OCI-LY7 (cell line): Measurements from ENCODE around the gene ATF7. TPM values are rescaled to one million over a fixed set of nuclear protein-coding genes. Genes with fewer than 3 reads are reported as not detected.

ENCODE experiments used
- BruUV-seq: library from RNA; stranded (reverse); fragments of 400-500 nt; replicated peaks from 2 replicates; lab custom pipeline; 2021; lab: Mats Ljungman, UMichigan
- CTCF ChIA-PET: fragments of 300-600 bp; sonication (Branson Sonifier 250); formaldehyde crosslinking; loops from one replicate; lab custom pipeline; 2022; ENCODE audit warnings: antibody characterized with exemption; ENCODE audit not compliant: unreplicated experiment; lab: Charles Lee
- POLR2A ChIA-PET: fragments of 300-600 bp; sonication (Branson Sonifier 250); formaldehyde crosslinking; loops from one replicate; lab custom pipeline; 2022; ENCODE audit warnings: antibody characterized with exemption; lab: Charles Lee
- DNase-seq: peaks from one replicate; pipeline ENCODE4 v3.0.0-alpha.2; 2015; ENCODE audit warnings: low spot score
- H2AFZ ChIP-seq: fragments of 200-600 bp; sonication (generic), shearing (Covaris generic); 2 replicates; pipeline ENCODE4 v1.6.1; 2014; ENCODE audit warnings: mild to moderate bottlenecking, antibody characterized with exemption, low read length, moderate library complexity
- H3K27ac ChIP-seq: fragments of 200-600 bp; sonication (generic); 2 replicates; pipeline ENCODE4 v1.5.1; 2014; ENCODE audit warnings: mixed run types, low read depth, mild to moderate bottlenecking, moderate library complexity, low read length, inconsistent platforms; ENCODE audit not compliant: poor library complexity, severe bottlenecking
- H3K36me3 ChIP-seq: fragments of 200-600 bp; sonication (generic); 2 replicates; pipeline ENCODE4 v1.6.1; 2014; ENCODE audit warnings: mild to moderate bottlenecking, antibody characterized with exemption, low read length, moderate library complexity, mixed read lengths; ENCODE audit not compliant: insufficient read depth
- H3K4me1 ChIP-seq: fragments of 200-600 bp; sonication (generic); 2 replicates; pipeline ENCODE4 v1.5.1; 2014; ENCODE audit warnings: mild to moderate bottlenecking, low read length; ENCODE audit not compliant: insufficient read depth, poor library complexity, severe bottlenecking
- H3K4me2 ChIP-seq: fragments of 200-600 bp; sonication (generic); 2 replicates; pipeline ENCODE4 v1.6.1; 2014; ENCODE audit warnings: mild to moderate bottlenecking, low read length
- H3K4me3 ChIP-seq: fragments of 200-600 bp; sonication (generic); 2 replicates; pipeline ENCODE4 v1.5.1; 2014; ENCODE audit warnings: mild to moderate bottlenecking, low read depth, low read length; ENCODE audit not compliant: poor library complexity, severe bottlenecking
- H3K79me2 ChIP-seq: fragments of 200-600 bp; sonication (generic); 2 replicates; pipeline ENCODE4 v1.6.1; 2016; ENCODE audit warnings: low read depth, mild to moderate bottlenecking, low read length, moderate library complexity, mixed read lengths; ENCODE audit not compliant: insufficient read depth
- H3K9me2 ChIP-seq: fragments of 200-600 bp; sonication (generic); 2 replicates; pipeline ENCODE4 v1.6.1; 2016; ENCODE audit warnings: mild to moderate bottlenecking, low read length, mixed read lengths; ENCODE audit not compliant: insufficient read depth
- H3K9me3 ChIP-seq: fragments of 200-600 bp; sonication (generic); 2 replicates; pipeline ENCODE4 v1.6.1; 2014; ENCODE audit warnings: mild to moderate bottlenecking, mixed run types, low read length, mixed read lengths
- H4K20me1 ChIP-seq: fragments of 200-600 bp; sonication (generic); 2 replicates; pipeline ENCODE4 v1.6.1; 2014; ENCODE audit warnings: mild to moderate bottlenecking, antibody characterized with exemption, low read length, moderate library complexity, mixed read lengths; ENCODE audit not compliant: insufficient read depth
- EZH2phosphoT487 ChIP-seq: fragments of 200-600 bp; sonication (generic); IDR thresholded peaks from 2 replicates; pipeline ENCODE4 v1.6.1; 2018; ENCODE audit warnings: low read depth, borderline replicate concordance, mild to moderate bottlenecking, mixed run types, antibody characterized with exemption, low read length, moderate library complexity, mixed read lengths
- intact Hi-C: fragments of 100-400 bp; cut with micrococcal nuclease; formaldehyde crosslinking; loops from one replicate; pipeline ENCODE4 v1.10.0; 2022; ENCODE audit not compliant: unreplicated experiment
- total RNA-seq, 2 experiments: library from RNA; depleted of rRNA in 1 of 2; stranded (reverse); fragments of >200 nt in 1 of 2; shearing (Covaris generic) in 1 of 2; gene quantifications; 2 replicates each; pipeline ENCODE4 v1.2.3, GENCODE V29; 2014 to 2022
- TF ChIP-seq, protein P1 (sequence below): fragments of 200-600 bp; sonication (generic); conservative IDR thresholded peaks from 2 replicates; pipeline ENCODE4 v1.5.1; 2014; ENCODE audit warnings: mild to moderate bottlenecking, antibody characterized with exemption, low read length, moderate library complexity, mixed read lengths

Gene ATF7
- total RNA-seq, 2 experiments from 2014 or later: 6.8 to 23.2 TPM

DNA sequence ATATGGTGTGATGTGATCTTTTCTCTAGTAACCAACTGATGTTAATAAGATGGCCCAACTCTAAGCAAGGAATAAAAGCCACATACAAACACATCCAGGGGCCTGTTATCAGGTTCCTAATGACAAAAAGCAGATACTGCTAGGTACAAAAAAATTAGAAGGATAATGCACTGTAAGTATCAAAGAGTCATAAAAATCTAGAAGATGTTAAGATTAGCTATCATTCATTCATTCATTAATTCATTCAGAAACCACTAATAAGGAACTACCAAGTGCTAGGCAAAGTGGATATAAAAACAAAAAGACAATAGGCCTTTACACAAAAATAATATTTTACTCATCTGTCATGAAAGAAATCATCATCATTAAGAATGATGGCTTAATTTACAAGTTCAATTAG, 21.6 kb downstream of the ATF7 start:
- no TSS peak for BruUV-seq
- DNase-seq: no peak
- peaks cover 6% of the 10 kb centered on the region; the same call in 1 of the 2 replicates for H3K36me3 ChIP-seq
- H3K4me3 ChIP-seq: no peak overlapping the region
- H3K79me2 ChIP-seq: peaks cover 37% of the 10 kb centered on the region; the same call in 1 of the 2 replicates
- H4K20me1 ChIP-seq: no peaks in the 10 kb centered on the region
- no peak for TF ChIP-seq EZH2phosphoT487
- TF ChIP-seq, protein P1, sequence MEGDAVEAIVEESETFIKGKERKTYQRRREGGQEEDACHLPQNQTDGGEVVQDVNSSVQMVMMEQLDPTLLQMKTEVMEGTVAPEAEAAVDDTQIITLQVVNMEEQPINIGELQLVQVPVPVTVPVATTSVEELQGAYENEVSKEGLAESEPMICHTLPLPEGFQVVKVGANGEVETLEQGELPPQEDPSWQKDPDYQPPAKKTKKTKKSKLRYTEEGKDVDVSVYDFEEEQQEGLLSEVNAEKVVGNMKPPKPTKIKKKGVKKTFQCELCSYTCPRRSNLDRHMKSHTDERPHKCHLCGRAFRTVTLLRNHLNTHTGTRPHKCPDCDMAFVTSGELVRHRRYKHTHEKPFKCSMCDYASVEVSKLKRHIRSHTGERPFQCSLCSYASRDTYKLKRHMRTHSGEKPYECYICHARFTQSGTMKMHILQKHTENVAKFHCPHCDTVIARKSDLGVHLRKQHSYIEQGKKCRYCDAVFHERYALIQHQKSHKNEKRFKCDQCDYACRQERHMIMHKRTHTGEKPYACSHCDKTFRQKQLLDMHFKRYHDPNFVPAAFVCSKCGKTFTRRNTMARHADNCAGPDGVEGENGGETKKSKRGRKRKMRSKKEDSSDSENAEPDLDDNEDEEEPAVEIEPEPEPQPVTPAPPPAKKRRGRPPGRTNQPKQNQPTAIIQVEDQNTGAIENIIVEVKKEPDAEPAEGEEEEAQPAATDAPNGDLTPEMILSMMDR: no peak
- no peak overlapping the region for H3K4me2 ChIP-seq
- no peaks in the 10 kb centered on the region for H3K9me3 ChIP-seq
- no peaks in the 10 kb centered on the region for H3K9me2 ChIP-seq
- H3K4me1 ChIP-seq: peaks cover 47% of the 10 kb centered on the region
- H2AFZ ChIP-seq: no peak overlapping the region
- H3K27ac ChIP-seq: no peak overlapping the region
- CTCF ChIA-PET: no interaction called here
- intact Hi-C loops: no loop called here
- POLR2A ChIA-PET: interaction anchor here (0.7 to 1.4 kb wide), 2 partner anchors 21 to 60 kb away, joined by 3 to 5 read pairs; partner anchors contain the start of gene ATF7

DNA sequence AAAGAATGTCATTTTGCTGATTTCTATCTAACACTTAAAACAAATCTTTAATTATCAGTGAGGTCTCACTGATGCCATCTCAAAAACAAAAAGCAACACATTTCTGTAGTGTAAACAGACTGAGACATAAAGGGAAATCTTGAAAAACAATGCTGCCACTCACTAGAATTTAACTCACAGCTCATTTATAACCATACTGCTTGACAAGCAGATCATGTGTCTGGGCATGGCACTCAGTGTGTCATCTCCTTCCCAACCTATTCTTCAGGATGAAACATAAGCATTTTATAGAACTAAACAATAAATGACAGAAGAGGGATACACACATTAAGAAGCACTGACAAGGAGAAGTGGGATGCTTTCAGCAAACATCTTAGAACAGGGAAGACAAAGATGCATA, 22.4 kb downstream of the ATF7 start:
- Histone ChIP-seq H3K36me3 (peaks cover 8% of the 10 kb centered on the region; the same call in 1 of the 2 replicates), H3K79me2 (peaks cover 37% of the 10 kb centered on the region; the same call in 1 of the 2 replicates), H3K4me1 (peaks cover 47% of the 10 kb centered on the region), H3K9me3 (no peaks in the 10 kb centered on the region), H3K4me2 (peak overlapping the region; percentile 72), H3K4me3 (no peak overlapping the region), H4K20me1 (no peaks in the 10 kb centered on the region), H2AFZ (0 out of 2 replicates have a peak overlapping the region, but pooled peaks have one; percentile 37), H3K9me2 (no peaks in the 10 kb centered on the region), H3K27ac (peak overlapping the region; percentile 43)
- no peak for DNase-seq
- intact Hi-C loops: no loop called here
- TF ChIP-seq, protein P1: no peak
- TF ChIP-seq EZH2phosphoT487: no peak
- ChIA-PET CTCF (no interaction called here), POLR2A (interaction anchor here (0.6 to 1.4 kb wide), 3 partner anchors 22 to 257 kb away, joined by 3 to 5 read pairs (median 4); partner anchors contain the start of gene ATF7)
- BruUV-seq: no TSS peak

DNA sequence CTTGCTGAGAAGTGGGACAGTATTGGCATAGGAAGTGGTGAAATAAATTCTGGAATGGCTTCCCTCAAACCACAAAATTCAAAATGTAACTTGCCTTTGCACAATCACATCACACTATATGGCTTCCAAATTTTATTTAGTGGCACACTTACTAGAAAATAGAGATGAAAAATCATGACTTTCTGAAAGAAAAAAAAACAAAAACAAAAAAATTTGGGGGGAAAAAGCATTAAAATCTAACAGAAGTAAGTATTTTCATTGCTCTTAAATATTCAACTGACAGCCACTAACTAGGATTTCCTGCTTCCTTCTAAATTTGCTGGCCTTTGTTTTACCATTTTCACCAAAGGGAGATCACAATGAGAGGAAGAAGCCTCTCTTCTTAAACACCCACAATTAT, 23.0 kb downstream of the ATF7 start:
- H3K9me2 ChIP-seq: no peaks in the 10 kb centered on the region
- POLR2A ChIA-PET: interaction anchor here (0.6 to 1.8 kb wide), 5 partner anchors 23 to 113 kb away, joined by 3 to 7 read pairs (median 3); partner anchors contain the start of genes ATF7 and TARBP2
- peak overlapping the region; percentile 46 for H3K4me3 ChIP-seq
- TF ChIP-seq, protein P1: no peak
- no peak for TF ChIP-seq EZH2phosphoT487
- BruUV-seq: no TSS peak
- H3K36me3 ChIP-seq: peaks cover 8% of the 10 kb centered on the region; the same call in 1 of the 2 replicates
- CTCF ChIA-PET: no interaction called here
- peak overlapping the region; percentile 37; the same call in 1 of the 2 replicates for H2AFZ ChIP-seq
- peaks cover 37% of the 10 kb centered on the region; the same call in 1 of the 2 replicates for H3K79me2 ChIP-seq
- peak overlapping the region; percentile 43 for H3K27ac ChIP-seq
- no peak for DNase-seq
- intact Hi-C loops: no loop called here
- H4K20me1 ChIP-seq: no peaks in the 10 kb centered on the region
- peak overlapping the region; percentile 72 for H3K4me2 ChIP-seq
- H3K4me1 ChIP-seq: peaks cover 44% of the 10 kb centered on the region
- no peaks in the 10 kb centered on the region for H3K9me3 ChIP-seq
